Measurements from ENCODE around the gene FASTKD3.
A peak's percentile ranks its signal among the peaks of the same experiment; 100 is the strongest.

FASTKD3 gene

DNA sequence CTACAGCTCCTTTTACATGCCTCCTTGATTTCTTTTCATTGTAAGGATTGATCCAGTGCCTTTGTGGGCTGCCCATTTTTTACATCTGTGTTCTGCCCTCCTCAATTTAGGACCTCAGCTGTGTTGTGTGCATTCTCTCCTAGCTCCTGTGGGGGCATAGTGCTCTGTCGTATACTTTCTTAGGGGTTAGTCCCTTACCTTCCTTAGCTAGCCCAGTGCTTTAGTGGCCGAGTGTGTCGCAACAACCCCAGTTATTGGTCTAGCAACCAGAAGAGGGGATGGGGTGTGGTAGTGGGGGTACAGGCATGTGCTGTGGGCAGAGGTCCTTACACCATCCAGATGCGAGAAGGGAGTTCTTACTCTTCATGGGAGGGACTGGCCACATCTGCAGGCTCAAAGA lies 12.3 kb upstream of the FASTKD3 start:
- no peak for DNase-seq

DNA sequence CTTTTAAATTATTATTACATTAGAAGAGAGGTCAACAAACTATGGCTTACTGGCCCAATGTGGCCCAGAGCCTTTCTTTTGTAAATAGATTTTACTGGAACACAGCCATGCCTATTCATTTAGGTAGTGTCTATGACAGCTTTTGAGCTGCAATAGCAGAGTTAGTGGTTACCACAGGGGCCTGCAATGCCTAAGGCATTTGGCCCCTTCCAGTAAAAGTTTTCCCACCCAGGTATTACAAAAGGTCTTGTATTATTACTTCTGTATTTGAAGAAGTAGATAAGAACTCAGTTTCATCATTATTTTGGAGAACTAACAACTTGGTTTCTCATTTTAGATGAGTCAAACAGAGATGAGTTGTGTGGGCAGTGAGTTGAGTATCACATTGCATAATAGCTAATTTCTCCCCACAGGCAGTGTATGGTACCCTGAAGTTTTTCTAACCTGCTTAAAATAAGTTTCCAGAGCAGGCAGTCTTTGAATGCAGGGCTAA lies 9.6 kb upstream of the FASTKD3 start:
- DNase-seq: no peak

DNA sequence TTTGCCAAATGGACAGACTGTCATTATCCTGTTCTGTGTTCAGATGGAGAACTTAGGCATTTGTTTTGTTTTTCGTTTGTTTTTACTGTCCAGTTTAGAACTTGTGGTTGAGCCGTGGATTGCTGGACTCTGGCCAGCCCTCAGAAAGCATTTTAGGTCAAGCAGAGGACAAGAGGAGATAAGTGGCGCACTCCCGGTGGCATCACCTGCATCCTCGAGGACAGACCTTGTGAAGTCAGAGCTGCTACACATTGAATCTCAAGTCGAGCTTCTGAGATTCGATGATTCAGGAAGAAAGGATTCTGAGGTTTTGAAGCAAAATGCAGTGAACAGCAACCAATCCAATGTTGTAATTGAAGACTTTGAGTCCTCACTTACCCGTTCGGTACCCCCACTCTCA lies 9.0 kb upstream of the FASTKD3 start:
- DNase-seq: no peak

DNA sequence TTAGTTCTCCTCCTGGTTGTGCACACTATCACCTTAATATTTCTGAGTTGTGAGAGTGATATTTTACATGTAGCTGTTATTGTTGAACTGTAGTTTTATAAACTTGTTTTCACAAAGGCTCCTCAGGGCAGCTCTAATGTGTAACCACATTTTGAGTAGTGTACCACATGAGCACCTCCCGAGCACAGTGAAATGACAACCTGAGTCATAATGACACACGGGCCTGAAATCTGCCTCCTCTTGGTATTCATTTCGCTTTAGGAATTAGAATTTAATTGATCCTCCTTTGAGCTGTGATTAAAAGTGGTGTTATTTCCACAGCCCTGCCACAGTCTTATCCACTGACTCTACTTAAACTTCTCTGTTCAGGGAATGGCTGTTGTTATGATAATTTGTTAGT lies 8.0 kb upstream of the FASTKD3 start:
- no peak for DNase-seq

DNA sequence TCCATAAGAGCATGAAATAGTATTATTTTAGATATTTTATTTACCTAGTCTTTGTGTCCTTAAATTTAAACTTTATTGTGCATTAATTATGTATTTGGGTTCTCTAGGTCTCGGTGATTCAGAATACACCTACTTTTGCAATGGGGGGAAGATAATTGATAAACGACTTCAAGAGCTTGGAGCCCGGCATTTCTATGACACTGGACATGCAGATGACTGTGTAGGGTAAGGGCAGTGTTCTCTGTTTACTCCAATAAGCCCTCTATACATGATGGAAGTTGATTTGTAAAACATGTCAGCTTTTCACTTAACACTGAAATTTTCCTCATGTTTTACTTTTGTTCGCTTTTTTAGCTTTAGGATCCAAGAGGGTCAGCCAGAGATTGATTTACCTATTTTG lies 6.3 kb upstream of the FASTKD3 start:
- DNase-seq: no peak

DNA sequence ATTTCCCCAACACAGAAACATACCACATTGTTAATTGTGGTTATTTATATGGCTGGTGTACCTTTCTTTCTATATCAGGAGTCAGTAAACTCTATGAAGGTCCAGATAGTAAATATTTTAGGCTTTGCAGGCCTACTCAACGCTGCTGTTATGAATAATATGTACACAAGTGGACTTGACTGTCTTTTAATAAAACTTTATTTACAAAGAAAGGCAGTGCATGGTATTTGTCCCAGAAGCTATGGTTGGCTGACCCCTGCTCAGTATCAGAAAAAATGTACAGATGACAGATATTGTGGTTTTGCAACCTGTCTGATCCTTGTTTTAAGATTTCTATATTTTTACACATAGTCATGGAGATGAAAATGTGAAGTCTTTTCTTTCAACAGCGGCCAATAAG lies 5.8 kb upstream of the FASTKD3 start:
- no peak for DNase-seq

DNA sequence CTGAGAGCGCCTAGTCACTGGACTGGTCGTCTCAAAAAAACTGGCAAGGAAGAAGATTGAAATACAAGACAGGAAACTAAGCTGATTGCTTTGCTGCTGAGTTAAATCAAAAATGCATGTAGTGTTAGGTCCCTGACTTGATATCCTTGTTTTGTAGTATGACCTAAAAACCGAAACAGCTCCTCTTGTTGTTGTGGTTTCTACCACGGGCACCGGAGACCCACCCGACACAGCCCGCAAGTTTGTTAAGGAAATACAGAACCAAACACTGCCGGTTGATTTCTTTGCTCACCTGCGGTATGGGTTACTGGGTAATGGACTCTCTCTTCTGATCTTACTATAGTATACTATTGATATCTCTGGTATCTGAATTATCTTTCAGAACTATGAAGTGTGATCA lies 4.4 kb upstream of the FASTKD3 start:
- DNase-seq: peak in 1 of 6 experiments; percentile 14

DNA sequence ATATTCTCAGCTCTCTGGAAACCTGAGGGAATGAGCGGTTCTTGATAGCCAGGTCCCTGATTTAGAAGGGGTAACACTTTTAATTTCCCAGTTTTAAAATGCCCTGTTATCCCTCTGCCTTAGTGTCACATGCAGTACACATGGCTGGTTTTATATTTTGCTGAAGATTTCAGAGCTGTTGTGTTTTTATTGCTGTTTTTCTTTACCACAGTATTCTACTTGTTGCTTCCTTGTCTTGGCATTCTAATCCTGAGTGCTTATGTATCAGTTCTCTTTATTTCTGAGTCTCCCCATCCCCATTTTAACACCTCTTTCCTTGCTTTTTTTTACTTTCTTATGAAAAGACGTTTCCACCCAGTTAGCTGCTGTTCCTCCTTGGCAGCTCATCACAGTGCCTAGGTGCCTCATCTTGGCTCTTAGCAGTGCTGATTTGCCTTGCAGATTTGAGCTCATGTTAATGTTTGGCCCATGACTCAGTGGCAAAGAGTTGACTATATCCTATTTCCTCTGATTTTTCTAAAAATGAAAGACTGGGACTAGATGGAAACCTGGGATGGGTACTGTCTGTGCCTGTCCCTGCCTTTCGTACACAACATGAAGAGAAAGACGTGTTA lies 3.8 kb upstream of the FASTKD3 start:
- DNase-seq: no peak

DNA sequence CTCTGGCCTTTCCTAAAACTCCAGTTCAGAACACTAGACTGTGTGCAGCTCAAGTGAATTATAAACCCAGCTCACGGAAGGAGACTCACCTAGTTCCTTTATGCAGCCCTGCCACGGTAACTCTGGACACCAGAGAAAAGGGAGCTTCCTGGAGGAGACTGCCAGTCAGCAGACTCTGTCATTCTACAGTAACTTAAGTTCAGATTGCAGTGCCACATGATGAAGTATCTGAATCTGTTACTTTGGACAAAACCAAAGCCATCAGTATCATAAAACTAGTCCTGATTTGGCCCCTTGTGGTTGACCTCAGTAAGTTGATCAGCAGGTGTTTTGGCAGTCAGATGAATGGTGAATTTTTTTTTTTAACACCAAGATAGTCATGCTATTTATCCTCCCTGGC lies 2.8 kb upstream of the FASTKD3 start:
- no peak for DNase-seq

DNA sequence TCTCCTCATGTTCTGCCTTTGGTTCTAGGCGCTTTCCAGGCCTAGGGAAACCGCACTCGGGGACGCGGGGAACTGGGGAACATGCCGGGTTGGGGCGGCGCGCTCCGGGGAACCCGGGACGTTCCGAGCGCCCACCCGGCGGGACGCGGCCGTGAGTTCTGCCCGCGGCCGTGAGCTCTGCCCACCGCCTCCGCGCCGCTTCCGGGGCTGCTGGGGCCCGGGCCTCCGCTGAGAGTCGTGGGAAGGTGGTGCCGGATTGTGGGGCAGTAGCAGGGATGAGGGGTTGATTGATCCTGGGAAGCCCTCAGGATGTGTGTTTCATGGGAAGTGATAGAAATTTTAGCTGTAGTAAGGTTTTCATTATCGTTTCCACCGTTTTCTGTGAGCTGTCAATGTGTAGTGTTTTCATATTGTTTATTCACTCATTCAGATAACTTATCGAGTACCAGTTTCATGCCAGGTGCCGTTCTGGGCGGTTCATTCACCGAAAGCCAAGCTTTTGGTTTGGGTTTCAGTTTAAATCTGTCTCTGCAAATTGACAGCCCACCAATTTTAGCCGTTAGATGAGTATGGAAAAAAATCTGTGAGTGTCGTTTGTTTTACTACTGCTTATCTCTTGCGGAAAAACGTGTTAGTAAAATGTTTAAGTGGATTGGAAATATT lies 774 bp upstream of the FASTKD3 start:
- peak in 2 of 6 experiments; percentile 48 to 61 for DNase-seq

DNA sequence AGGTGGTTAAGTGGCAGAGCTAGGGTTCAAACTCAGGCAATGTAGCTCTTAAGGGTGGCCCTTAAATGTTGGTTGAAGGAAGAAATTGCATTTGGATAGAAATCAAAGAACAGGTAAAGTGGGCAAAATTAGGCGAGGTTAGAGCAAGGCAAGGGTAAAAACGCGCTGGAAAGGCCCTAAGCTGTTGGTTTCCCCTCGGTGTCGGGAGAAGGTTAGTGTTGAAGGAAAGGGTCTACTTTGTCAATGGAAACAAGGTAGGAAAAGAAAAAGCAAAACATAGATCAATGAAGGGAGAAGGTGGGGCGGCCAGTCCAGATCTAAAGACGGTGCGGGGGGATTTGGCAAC lies 431 bp downstream of the FASTKD3 start:
- DNase-seq: peak in 1 of 6 experiments; percentile 32

DNA sequence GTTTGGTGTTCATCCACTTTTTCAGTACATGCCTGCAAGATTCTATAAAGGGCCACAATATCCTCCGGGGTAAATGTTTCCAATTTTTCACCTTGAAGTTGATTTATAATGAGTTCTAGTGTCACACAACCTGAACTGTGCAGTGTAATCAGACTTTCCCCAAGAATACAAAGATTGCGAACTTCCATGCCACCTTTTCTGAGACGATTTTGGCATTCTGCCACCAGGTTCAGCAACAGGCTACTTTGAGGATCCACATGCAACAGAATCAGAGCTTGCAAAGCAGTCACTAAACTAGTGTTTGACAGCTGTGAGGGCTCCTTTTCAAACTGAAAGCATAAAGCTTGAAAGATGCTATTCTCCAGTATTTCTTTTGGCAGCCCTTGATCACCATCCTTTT lies 1.6 kb downstream of the FASTKD3 start:
- no peak for DNase-seq

DNA sequence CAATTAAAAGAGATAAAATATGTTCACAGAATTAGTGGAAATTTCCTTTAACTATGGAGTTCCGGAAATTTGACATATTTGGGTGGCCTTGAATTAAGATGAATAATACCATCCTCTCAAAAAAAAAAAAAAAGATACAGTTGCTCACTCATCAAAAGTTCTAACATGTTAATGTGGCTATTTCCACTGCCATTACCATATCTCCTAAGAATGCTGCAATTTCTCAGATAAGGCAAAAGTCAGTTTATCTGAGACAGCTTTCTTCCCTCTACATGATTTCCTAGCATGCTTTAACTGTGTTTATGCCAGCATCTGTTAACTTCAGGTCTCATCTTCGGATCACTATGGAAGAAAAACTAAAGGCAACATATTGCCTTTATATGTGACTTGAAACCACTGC lies 2.6 kb downstream of the FASTKD3 start:
- no peak for DNase-seq

DNA sequence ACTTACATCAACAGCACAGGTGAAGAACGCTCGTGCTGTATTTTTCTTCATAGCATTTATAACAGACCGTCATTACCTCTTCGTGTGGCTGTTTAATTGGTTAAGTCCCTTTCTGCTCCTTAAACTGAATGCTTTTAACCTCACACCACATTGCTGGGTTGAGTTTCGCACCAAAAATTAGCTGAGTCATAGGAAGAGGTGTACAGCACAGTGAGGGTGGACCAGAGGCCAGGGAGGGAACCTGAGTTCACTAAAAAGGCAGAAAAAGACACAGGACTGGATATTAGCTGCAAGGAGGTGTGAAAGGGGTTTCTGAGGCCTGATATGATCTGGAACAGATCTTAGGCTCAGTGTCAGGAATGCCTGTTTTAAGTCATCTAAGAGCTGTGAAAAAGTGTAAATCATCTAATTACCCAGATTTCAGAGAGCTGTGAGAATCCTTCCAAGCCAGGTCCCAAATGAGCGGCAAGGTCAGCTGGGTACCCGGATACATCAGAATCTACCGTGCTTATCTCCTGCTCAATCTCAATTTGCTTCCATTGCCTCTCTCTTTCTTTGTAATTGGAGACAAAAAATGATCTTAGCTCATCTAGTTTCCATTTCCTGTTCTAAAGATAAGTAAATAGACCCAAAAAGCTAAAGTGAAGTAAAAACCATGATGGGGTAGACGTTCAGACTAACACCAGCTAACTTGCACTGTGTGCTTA lies 10.8 kb downstream of the FASTKD3 start:
- DNase-seq: no peak

- no peak for DNase-seq
Measured at GRCh38 chr5:7857361-7857760, 11.5 kb downstream of the FASTKD3 start.

DNA sequence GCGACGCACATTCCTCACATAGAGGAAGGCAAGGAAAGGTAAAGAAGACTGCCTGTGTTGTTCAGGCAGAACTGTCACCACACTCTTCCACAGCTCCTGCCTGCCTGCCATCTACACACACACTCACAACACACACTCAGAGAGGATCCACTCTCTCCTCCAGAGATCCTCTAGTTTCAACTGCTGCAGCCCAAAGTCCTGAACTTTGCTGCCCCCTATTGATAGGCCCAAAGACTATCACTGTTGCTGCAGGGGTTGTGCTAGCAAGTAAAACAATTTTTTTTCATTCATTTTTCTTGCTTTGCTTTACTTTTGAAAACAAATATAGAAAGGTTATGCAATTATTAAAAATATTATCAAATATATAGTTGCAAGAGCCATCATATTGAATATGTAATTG lies 12.0 kb downstream of the FASTKD3 start:
- peak in 3 of 6 experiments; percentile 2 to 19 (median 15) for DNase-seq

- DNase-seq: no peak
Measured at GRCh38 chr5:7855611-7856010, 13.2 kb downstream of the FASTKD3 start.

DNA sequence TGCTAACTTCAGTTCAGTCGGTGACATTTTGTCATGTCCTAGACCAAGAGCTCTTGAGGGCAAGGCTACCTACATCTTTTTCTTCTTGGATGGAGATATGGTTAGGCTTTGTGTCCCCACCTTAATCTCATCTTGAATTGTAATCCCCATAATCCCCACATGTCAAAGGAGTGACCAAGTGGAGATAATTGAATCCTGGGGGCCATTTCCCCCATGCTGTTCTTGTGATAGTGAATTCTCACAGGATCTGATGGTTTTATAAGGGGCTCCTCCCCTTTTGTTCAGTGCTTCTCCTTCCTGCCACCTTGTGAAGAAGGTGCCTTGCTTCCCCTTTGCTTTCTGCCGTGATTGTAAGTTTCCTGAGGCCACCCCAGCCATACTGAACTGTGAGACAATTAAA lies 15.8 kb downstream of the FASTKD3 start:
- DNase-seq: no peak

DNA sequence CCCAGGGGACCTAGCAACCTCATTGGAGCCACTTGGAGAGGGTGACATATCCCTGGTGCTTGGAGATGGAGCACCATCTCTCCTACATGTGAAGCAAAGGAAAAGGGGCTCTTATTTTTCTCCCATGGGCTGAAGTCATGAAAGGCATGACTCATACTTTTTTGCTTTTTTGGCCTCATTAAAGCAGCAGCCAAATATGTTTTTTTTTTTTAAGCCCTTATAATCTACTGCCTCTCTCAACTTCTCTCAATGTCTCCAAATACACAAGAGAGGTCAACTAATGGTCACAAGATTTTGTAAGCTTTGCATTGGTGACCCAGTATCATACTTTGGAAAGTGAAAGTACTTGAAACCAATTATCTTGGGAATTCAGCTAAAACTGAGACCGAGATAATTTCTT lies 16.3 kb downstream of the FASTKD3 start:
- no peak for DNase-seq

DNA sequence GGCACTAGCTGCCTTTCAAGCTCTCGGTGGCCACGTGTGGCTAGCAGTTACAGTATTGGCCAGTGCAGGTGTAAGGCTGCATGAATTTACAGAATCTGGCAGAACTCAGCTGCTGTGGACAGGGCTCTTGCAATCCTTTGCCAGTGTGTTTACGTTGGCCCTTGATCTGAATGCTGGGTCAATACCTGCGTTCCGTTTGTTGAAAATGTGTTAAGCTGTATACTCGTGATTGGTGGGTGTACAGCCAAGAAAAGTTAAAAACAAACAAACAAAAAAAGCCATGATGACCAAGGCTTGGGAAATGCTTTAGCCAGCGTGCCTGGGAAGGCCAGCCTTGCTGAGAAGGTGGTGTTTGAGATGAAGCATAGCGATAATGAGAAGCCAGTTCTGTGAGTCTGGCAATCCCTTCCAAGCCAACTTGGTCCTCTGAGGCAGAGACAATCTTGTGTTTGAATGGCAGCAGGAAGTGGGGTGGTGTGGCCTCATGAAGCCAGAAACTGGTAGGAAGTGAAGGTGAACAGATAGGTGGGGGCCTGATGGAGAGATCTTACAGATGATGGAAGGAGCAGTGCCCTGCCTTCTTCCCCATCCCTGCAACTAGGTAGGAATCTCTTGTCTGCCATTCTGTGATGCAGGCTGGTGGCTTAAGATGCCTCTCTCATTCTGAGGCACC lies 17.1 kb downstream of the FASTKD3 start:
- DNase-seq: peak in 2 of 6 experiments; percentile 1 to 10

GRCh38 chr5:7851240-7851592 lies 17.6 kb downstream of the FASTKD3 start:
- DNase-seq: no peak

DNA sequence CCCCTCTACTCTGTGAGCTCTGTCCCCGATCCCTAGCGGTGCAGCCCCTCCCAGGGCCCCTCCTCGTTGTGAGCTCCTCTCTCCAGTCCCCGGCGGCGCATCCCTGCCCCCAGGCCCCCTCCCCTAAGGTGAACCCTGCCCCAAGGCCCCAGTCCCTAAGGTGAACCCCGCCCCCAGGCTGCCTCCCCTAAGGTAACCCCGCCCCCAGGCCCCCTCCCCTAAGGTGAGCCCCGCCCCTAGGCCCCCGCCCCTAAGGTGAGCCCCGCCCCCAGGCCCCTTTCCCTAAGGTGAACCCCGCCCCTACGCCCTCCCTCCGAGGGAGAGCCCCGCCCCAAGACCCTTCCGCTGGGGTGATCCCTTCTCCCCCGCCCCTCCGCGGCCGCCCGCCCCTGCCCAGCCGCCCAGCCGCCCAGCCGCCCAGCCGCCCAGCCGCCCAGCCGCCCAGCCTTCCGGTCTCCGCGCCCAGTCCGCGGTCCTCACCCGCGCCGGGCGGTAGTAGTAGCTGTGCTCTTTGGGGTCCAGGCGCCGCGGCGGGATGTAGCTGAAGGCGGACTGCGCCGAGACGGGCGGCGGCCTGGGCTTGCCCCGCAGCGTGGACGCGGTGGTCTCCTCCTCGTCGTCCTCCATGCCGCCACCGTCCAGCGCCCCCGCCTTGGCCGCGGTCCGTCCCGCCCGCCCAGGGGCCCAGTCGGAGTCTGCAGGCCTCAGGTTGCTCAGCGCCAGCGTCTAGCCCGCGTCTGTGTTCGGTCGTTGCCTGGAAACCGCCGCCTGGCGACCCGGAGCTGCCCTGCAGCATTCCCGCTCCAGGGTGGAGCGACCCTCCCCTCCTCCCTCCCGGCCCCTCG lies 18.2 kb downstream of the FASTKD3 start, which contains the start of gene CFAP90:
CFAP90 (minus strand) TSS at position 739 of the 845 bp plus-strand sequence; CDS start at position 627, 112 bp downstream.
- peak; percentile 4 to 48 (median 31) for DNase-seq
